GM23248 (cell line): ENCODE results near the gene KATNAL1.

ENCODE experiments used
- EZH2 ChIP-seq: fragments of 200-600 bp; sonication (generic); IDR thresholded peaks from 2 replicates; pipeline ENCODE4 v1.6.1; 2018; ENCODE audit warnings: antibody characterized with exemption, mild to moderate bottlenecking; ENCODE audit not compliant: insufficient read depth, poor library complexity, severe bottlenecking
- EZH2phosphoT487 ChIP-seq: fragments of 200-600 bp; sonication (generic); IDR thresholded peaks from 2 replicates; pipeline ENCODE4 v1.6.1; 2018; ENCODE audit warnings: antibody characterized with exemption, moderate library complexity, mild to moderate bottlenecking, low read depth; ENCODE audit not compliant: insufficient read depth

DNA sequence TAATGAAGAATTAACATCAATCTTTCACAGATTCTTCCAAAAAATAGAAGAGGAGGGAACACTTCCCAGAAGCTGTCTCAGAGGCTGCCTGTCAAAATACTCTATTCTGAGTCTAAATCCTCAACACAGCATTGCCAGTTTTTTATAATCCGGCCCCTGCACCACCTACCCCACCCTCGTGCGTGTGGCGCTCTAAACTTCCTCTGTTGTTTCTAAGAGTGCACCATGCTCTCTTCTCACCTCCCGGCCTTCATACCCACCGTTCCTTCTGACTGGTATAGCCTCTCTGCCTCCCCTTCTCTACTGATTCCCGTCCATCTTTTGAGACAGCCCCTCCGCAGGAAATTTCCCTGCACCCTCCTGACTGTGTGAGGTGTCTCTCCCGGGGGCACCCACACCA, 136.8 kb downstream of the KATNAL1 start:
- TF ChIP-seq EZH2 (no peak), EZH2phosphoT487 (no peak)
